Left renal pelvis (tissue), 4 donors: ENCODE data around the gene MBD3L1. TPM values are rescaled to one million over a fixed set of nuclear protein-coding genes. Genes with fewer than 3 reads are reported as not detected.

Experiments
- DNase-seq, 4 donors: peaks; one replicate each; pipeline ENCODE4 v3.0.0-alpha.2; 2013; ENCODE audit warnings: low read depth in 4 of 4, low spot score in 3 of 4
- polyA plus RNA-seq, 4 donors: library from polyadenylated mRNA; unstranded; fragments of 120-200 nt; gene quantifications; one replicate each; pipeline ENCODE4 v1.2.1, GENCODE V29; 2013; ENCODE audit not compliant: insufficient read length in 4 of 4

MBD3L1 gene
- not detected for polyA plus RNA-seq

- DNase-seq: peak; percentile 84 to 92 (median 90)
These were observed at the start of gene MBD3L1, which contains the start of gene ZNF558 for GRCh38 chr19:8832132-8833021. TSS of gene MBD3L1 (plus strand) at chr19:8832377. CDS start at chr19:8842679, 10,302 bp downstream. TSS of gene ZNF558 (minus strand) at chr19:8832304. CDS start at chr19:8822659, 9,645 bp downstream.

DNA sequence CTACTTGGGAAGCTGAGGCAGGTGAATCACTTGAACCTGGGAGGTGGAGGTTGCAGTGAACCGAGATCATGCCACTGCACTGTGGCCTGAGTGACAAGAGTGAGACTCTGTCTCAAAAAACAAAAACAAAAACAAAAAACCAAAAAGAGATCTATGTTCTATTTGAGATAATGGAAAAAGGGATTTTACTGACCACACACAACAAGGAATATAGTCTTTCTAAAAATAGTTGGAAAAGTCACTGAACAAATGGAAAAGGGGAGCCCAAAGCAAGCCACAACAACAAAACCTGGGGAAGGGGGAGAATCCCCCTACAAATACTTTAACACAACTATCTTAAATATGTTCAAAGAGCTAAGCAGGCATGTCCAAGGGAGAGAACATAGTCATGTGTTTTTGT, 37.4 kb upstream of the MBD3L1 start:
- DNase-seq: no peak

DNA sequence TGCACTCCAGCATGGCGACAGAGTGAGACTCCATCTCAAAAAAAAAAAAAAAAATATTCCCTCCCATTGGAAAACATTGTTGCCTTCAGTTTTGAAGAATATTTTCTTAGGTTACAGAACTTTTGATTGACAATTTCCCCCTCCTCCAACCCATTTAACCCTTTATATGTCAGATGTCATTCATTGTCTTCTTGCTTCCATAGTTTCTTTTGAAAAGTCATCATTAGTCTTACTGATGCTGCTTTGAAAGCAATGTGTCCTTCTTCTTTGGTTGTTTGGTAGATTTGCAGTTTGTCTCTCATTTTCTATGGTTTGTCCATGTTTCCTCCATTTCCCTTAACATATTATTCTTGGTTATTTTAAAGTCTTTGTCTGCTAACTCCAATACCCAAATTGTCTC, 25.5 kb upstream of the MBD3L1 start:
- no peak for DNase-seq

GRCh38 chr19:8811315-8812172, 20.6 kb upstream of the MBD3L1 start:
- no peak for DNase-seq

- no peak for DNase-seq
These were observed 18.0 kb upstream of the MBD3L1 start for GRCh38 chr19:8814176-8814575.

DNA sequence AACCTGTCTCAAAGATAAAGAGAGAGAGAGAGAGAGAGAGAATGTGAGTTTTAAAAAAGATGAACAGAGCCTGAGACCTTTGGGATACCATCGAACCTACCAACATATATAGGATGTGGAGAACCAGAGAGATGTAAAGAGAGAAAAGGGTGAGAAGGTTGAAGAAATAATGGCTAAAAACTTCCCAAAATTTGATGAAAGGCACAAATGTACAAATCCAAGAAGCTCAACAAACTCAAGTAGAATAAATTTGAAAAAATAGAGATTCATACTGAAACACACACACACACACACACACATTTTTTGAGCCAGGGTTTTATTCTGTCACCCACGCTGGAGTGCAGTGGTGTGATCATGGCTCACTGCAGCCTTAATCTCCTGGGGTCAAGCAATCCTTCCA, 16.4 kb upstream of the MBD3L1 start:
- no peak for DNase-seq

GRCh38 chr19:8820234-8820633, 11.9 kb upstream of the MBD3L1 start:
- DNase-seq: no peak

- DNase-seq: no peak
These were observed 10.4 kb upstream of the MBD3L1 start for GRCh38 chr19:8821748-8822241.

DNA sequence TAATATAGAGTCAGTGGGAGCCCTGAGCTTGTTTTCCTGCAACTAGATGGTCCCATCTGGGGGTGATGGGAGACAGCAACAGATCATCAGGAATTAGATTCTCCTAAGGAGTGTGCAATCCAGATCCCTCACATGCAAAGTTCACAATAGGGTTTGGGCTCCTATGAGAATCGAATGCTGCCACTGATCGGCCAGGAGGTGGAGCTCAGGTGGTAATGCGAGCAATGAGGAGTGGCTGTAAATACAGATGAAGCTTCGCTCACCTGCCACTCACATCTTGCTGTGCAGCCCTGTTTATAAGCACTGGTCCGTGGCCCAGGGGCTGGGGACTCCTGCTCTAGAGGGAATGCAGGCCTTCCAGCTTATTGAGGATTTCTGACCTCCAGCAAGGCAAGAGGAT, 5.8 kb upstream of the MBD3L1 start:
- no peak for DNase-seq

GRCh38 chr19:8827277-8827676, 4.9 kb upstream of the MBD3L1 start:
- no peak for DNase-seq

- peak in 1 of 4 donors; percentile 5 for DNase-seq
These were observed 804 bp upstream of the MBD3L1 start for GRCh38 chr19:8831373-8831772.

DNA sequence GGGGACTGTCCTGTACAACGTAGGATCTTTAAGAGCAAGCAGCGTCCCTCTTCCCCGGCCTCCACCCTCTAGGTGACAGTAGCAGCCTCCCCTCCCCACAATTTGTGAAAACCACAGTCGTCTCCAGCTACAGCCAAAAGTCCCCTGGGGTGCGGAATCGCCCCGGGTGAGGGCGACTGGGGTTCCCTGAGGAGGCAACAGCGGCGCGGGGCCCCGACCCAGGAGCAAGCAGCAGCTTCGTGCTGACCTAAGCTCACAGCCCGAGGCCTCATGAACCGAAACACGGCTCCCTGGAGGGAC, 395 bp upstream of the MBD3L1 start:
- DNase-seq: peak in 1 of 4 donors; percentile 21

- DNase-seq: no peak
These were observed 3.3 kb downstream of the MBD3L1 start for GRCh38 chr19:8835446-8835845.

GRCh38 chr19:8835877-8836276, 3.7 kb downstream of the MBD3L1 start:
- DNase-seq: no peak

GRCh38 chr19:8840708-8841107, 8.5 kb downstream of the MBD3L1 start:
- DNase-seq: no peak

- no peak for DNase-seq
These were observed 14.6 kb downstream of the MBD3L1 start for GRCh38 chr19:8846819-8847218.

- DNase-seq: no peak
These were observed 17.1 kb downstream of the MBD3L1 start for GRCh38 chr19:8849232-8849631.

DNA sequence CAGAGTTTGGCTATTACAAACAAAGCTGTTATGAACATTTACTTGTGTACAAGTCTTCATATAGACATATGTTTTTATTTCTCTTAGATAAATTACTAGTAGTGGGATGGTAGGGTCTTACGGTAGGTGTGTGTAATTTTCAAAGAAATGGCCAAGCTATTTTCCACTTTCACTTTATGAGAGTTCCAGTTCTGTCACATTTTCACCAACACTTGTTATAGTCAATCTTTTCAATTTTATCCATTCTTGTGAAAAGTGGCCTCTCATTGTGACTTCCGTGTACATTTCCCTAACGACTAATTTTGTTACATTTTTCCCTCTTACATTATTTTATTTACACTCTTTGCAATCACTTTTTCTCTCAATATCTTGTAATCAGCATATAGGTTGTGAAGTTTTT, 18.3 kb downstream of the MBD3L1 start:
- DNase-seq: no peak

- DNase-seq: no peak
These were observed 26.1 kb downstream of the MBD3L1 start for GRCh38 chr19:8858260-8858659.

- DNase-seq: no peak
These were observed 34.2 kb downstream of the MBD3L1 start for GRCh38 chr19:8866344-8866743.
